Thyroid gland (tissue), 4 donors: ENCODE data around the gene TMEM37. TPM values are rescaled to one million over a fixed set of nuclear protein-coding genes. Genes with fewer than 3 reads are reported as not detected.

Experiments
- DNase-seq, 2 donors: peaks; one replicate each; pipeline ENCODE4 v3.0.0-alpha.2; 2019
- H3K27ac ChIP-seq, 3 donors: fragments of 200-600 bp; sonication (generic); 1 replicate in 2 of 3; 2 replicates in 1 of 3; pipeline ENCODE4 v1.5.1; 2016 to 2019; ENCODE audit warnings: mild to moderate bottlenecking in 1 of 3, moderate library complexity in 1 of 3
- H3K27me3 ChIP-seq: fragments of 200-600 bp; sonication (generic); one replicate; pipeline ENCODE4 v1.5.1; 2019
- H3K36me3 ChIP-seq, 2 donors: fragments of 200-600 bp; sonication (generic); one replicate each; pipeline ENCODE4 v1.5.1; 2016 to 2019
- H3K4me1 ChIP-seq, 2 donors: fragments of 200-600 bp; sonication (generic); one replicate each; pipeline ENCODE4 v1.5.1; 2017 to 2019
- H3K4me3 ChIP-seq, 3 donors: fragments of 200-600 bp; sonication (generic); replicated peaks in 1 of 3; 1 replicate in 2 of 3; 2 replicates in 1 of 3; pipeline ENCODE4 v1.5.1; 2016; ENCODE audit warnings: mild to moderate bottlenecking in 1 of 3
- H3K9me3 ChIP-seq: fragments of 200-600 bp; sonication (generic); one replicate; pipeline ENCODE4 v1.5.1; 2017
- CTCF ChIP-seq, 6 experiments: fragments of 200-600 bp in 3 of 6; fragments of 450-650 bp in 3 of 6; sonication (generic) in 3 of 6; IDR thresholded peaks; one replicate each; pipeline ENCODE4 v1.5.1; 2016 to 2019; ENCODE audit warnings: antibody characterized with exemption in 6 of 6, mild to moderate bottlenecking in 2 of 6, inconsistent platforms in 1 of 6, moderate library complexity in 1 of 6
- POLR2A ChIP-seq, 2 donors: fragments of 450-650 bp; IDR thresholded peaks; one replicate each; pipeline ENCODE4 v1.6.1; 2017; ENCODE audit warnings: antibody characterized with exemption in 2 of 2, mild to moderate bottlenecking in 2 of 2, moderate library complexity in 1 of 2
- WGBS, 2 donors: methylation state at CpG; one replicate each; pipeline ENCODE4 v1.1.5; 2017; 5-methylcytosine and 5-hydroxymethylcytosine counted together
- intact Hi-C: fragments of 100-400 bp; cut with DNase I; formaldehyde crosslinking; loops from one replicate; pipeline ENCODE4 v1.15.1; 2023
- total RNA-seq, 4 donors: library from RNA; depleted of rRNA; stranded (reverse); fragments of >200 nt; gene quantifications; one replicate each; pipeline ENCODE4 v1.2.3, GENCODE V29; 2016

The TMEM37 gene
- total RNA-seq, 4 donors from 2014 or later = 34.4 to 50.2 (median 43.1) TPM

DNA sequence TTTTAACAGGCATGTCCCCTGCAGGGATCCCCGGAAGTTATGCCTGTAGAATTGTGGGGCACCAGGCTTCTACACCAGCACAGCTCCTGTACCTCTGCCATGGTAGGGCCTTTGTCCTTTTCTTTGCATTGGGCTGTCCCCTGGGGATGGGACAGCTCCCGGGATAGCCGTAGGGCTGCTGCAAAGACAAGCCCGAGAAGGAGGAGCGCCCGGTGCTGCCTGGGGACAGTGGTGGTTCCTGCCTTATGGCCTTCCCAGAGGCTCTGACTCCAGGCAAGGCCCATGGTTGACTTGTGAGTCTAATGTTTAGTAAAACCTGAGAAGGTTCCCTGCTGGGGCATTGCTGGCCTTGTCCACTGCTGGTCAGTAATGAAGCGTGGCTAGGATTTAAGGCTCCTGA lies 30.9 kb downstream of the TMEM37 start:
- Histone ChIP-seq H3K36me3 (no peaks in the 10 kb centered on the region), H3K4me1 (no peaks in the 10 kb centered on the region), H3K27me3 (no peaks in the 10 kb centered on the region), H3K27ac (no peak overlapping the region), H3K9me3 (no peaks in the 10 kb centered on the region), H3K4me3 (no peak overlapping the region)
- TF ChIP-seq POLR2A (IDR thresholded peaks at IDR 0.05) (no peak), CTCF (IDR thresholded peaks at IDR 0.05) (no peak)
- 96 to 97% methylated on average over 7 of the region's 7 CpGs for whole genome bisulfite sequencing, 2 donors
- DNase-seq = no peak
- intact Hi-C loops = no loop called here

DNA sequence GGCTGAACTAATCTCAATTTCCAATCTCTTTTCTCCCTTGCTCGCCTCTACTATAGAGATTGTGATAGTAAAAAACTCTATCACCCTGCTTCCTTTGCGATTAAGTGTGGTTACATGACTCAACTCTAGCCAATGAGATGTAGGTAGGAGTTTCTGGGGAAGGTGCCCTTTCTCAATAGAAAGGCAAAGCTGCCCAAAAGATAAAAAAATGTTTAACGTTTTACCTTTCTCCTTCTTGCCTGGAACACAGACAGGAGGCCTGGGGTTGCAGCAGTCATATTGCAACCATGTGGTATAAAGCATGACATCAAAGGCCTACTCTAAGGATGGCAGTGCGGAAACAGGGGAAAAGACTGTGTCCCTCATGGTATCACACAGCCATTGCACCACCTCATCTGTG lies 31.5 kb downstream of the TMEM37 start:
- H3K27ac ChIP-seq = no peak overlapping the region
- no peaks in the 10 kb centered on the region for H3K9me3 ChIP-seq
- DNase-seq = no peak
- H3K27me3 ChIP-seq = no peaks in the 10 kb centered on the region
- no peaks in the 10 kb centered on the region for H3K36me3 ChIP-seq
- no peak overlapping the region for H3K4me3 ChIP-seq
- TF ChIP-seq POLR2A (IDR thresholded peaks at IDR 0.05) = no peak
- no peak for TF ChIP-seq CTCF (IDR thresholded peaks at IDR 0.05)
- peaks cover 0 to 1% of the 10 kb centered on the region in 2 donors for H3K4me1 ChIP-seq
- 58 to 78% methylated on average over 4 of the region's 4 CpGs for WGBS, 2 donors
- intact Hi-C loops = no loop called here

GRCh38 chr2:119463990-119464389 lies 32.3 kb downstream of the TMEM37 start:
- 96 to 98% methylated on average over 9 of the region's 9 CpGs for WGBS, 2 donors
- DNase-seq = no peak
- TF ChIP-seq CTCF (IDR thresholded peaks at IDR 0.05) (no peak), POLR2A (IDR thresholded peaks at IDR 0.05) (no peak)

GRCh38 chr2:119464981-119465380 lies 33.3 kb downstream of the TMEM37 start:
- no peak overlapping the region for H3K27ac ChIP-seq
- no peaks in the 10 kb centered on the region for H3K36me3 ChIP-seq
- TF ChIP-seq CTCF (IDR thresholded peaks at IDR 0.05) (no peak), POLR2A (IDR thresholded peaks at IDR 0.05) (no peak)
- H3K4me3 ChIP-seq = no peak overlapping the region
- no peaks in the 10 kb centered on the region for H3K9me3 ChIP-seq
- H3K4me1 ChIP-seq = peaks cover 0 to 5% of the 10 kb centered on the region in 2 donors
- DNase-seq = peak in 1 of 2 donors; percentile 20
- WGBS, 2 donors = 89 to 91% methylated on average over 4 of the region's 4 CpGs
- no peaks in the 10 kb centered on the region for H3K27me3 ChIP-seq
- intact Hi-C loops = no loop called here

More at GRCh38 chr2:119463990-119464389, 32.3 kb downstream of the TMEM37 start:
- Histone ChIP-seq H3K27ac (no peak overlapping the region), H3K9me3 (no peaks in the 10 kb centered on the region), H3K36me3 (no peaks in the 10 kb centered on the region), H3K27me3 (no peaks in the 10 kb centered on the region), H3K4me3 (no peak overlapping the region), H3K4me1 (peaks cover 0 to 5% of the 10 kb centered on the region in 2 donors)
- intact Hi-C loops = no loop called here

DNA sequence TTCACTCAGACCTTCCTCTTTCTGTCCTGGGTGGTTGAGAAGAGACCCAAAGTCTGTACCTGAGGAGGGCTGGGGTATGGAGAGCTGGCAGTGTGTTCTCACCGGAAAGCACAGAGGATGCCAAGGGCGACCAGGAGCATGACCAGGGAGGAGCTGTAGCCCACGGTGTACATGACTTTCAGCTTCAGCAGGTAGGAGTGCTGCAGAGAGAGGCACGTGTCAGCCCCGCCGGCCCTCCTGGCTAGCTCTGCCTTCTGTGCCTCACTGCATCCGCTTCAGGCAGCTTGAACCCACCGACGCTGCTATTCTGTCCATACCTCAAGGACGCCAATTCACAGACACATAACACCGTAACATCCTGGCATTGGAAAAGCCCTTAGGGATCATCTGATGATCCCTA lies 34.0 kb downstream of the TMEM37 start:
- WGBS, 2 donors = 60 to 61% methylated on average over 11 of the region's 11 CpGs
- peak; percentile 79 to 80 for DNase-seq
- peaks cover 0 to 5% of the 10 kb centered on the region in 2 donors for H3K4me1 ChIP-seq
- no peaks in the 10 kb centered on the region for H3K27me3 ChIP-seq
- no peak overlapping the region for H3K27ac ChIP-seq
- TF ChIP-seq CTCF (IDR thresholded peaks at IDR 0.05) = no peak
- no peak for TF ChIP-seq POLR2A (IDR thresholded peaks at IDR 0.05)
- H3K36me3 ChIP-seq = no peaks in the 10 kb centered on the region
- no peaks in the 10 kb centered on the region for H3K9me3 ChIP-seq
- H3K4me3 ChIP-seq = no peak overlapping the region
- intact Hi-C loops = no loop called here
